Epithelial cell of proximal tubule (primary cell): ENCODE data around the gene GLB1L. TPM values are rescaled to one million over a fixed set of nuclear protein-coding genes. Genes with fewer than 3 reads are reported as not detected.
A peak's percentile ranks its signal among the peaks of the same experiment; 100 is the strongest.

Experiments used
- DNase-seq: peaks from one replicate; pipeline ENCODE4 v3.0.0-alpha.2; 2011; ENCODE audit warnings: low read depth
- H3K4me3 ChIP-seq: 2 replicates; pipeline ENCODE4 v1.5.1; 2011; ENCODE audit warnings: low read depth, mild to moderate bottlenecking, low read length
- CTCF ChIP-seq: conservative IDR thresholded peaks from 2 replicates; pipeline ENCODE4 v1.5.1; 2012; ENCODE audit warnings: low read depth, mild to moderate bottlenecking, low read length
- total RNA-seq: library from RNA; depleted of rRNA; stranded (reverse); fragments of >200 nt; gene quantifications from 2 replicates; pipeline ENCODE4 v1.2.3, GENCODE V29; 2015

GLB1L gene
- total RNA-seq, 1 donor from 2014 or later = 10.4 TPM

GRCh38 chr2:219230059-219230540, 15.1 kb downstream of the GLB1L start:
- TF ChIP-seq CTCF = no peak
- no peak for DNase-seq
- H3K4me3 ChIP-seq = peak overlapping the region; percentile 76

- no peak for TF ChIP-seq CTCF
- DNase-seq = peak; percentile 79
- peak within 1 kb of the TSS; percentile 76 for H3K4me3 ChIP-seq
Observed at GRCh38 chr2:219229305-219230058, 15.8 kb downstream of the GLB1L start, which contains the start of the genes ANKZF1 and ATG9A. Gene ANKZF1, plus strand, starts transcription at chr2:219229806. Its CDS starts 452 bp downstream, at chr2:219230258. Gene ATG9A, minus strand, starts transcription at chr2:219229636. Its CDS starts 1,612 bp downstream, at chr2:219228024.

GRCh38 chr2:219228911-219229304, 16.3 kb downstream of the GLB1L start:
- H3K4me3 ChIP-seq = peak overlapping the region; percentile 76
- DNase-seq = no peak
- TF ChIP-seq CTCF = no peak

- DNase-seq = no peak
- TF ChIP-seq CTCF = no peak
- peak overlapping the region; percentile 76 for H3K4me3 ChIP-seq
Observed at GRCh38 chr2:219228041-219228910, 17.0 kb downstream of the GLB1L start.

- DNase-seq = no peak
- no peak overlapping the region for H3K4me3 ChIP-seq
- TF ChIP-seq CTCF = no peak
Observed at GRCh38 chr2:219225350-219225749, 19.9 kb downstream of the GLB1L start.

- no peak for TF ChIP-seq CTCF
- no peak for DNase-seq
Observed at GRCh38 chr2:219223831-219224610, 21.2 kb downstream of the GLB1L start.

More at GRCh38 chr2:219223831-219224610, 21.2 kb downstream of the GLB1L start:
- no peak overlapping the region for H3K4me3 ChIP-seq
